GM10248 (cell line): ENCODE measurements around the gene NFE2L2.

Source experiments
- CTCF ChIA-PET: fragments of 300-600 bp; sonication (Branson Sonifier 250); formaldehyde crosslinking; extraction: SDS; loops from one replicate; lab custom pipeline; 2021; ENCODE audit warnings: antibody characterized with exemption; lab: Yijun Ruan, JAX
- POLR2A ChIA-PET: fragments of 350-650 bp; sonication (Branson Sonifier 250); formaldehyde crosslinking; extraction: SDS; loops from one replicate; lab custom pipeline; 2020; ENCODE audit warnings: antibody characterized with exemption; lab: Yijun Ruan, JAX
- DNase-seq: peaks from one replicate; pipeline ENCODE4 v3.0.0; 2012; ENCODE audit errors: extremely low spot score
- TF ChIP-seq, protein P1 (sequence below): IDR thresholded peaks from 2 replicates; pipeline ENCODE4 v1.5.1; 2012; ENCODE audit warnings: mild to moderate bottlenecking, low read depth; ENCODE audit errors: extremely low read depth, missing control alignments, control extremely low read depth

The NFE2L2 gene

DNA sequence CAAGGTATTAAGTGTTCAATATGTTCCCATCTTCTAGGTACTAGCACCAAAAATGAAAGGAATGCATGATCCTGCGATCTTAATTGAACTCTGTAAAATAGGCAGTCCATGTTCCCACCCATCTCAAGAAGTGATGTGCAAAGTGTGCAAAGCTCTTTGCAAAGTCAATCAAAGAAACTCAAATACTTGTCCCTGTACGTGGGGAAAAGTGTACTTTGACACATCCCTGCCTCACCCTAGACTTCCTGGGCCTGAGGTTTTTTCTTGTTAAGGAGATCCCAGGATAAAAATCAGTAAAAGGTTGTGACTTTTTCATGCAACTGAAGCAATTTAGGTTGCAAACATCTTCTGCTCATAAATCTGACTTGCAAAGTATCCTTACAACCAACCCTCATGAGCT lies 26.6 kb downstream of the NFE2L2 start:
- TF ChIP-seq, protein P1, sequence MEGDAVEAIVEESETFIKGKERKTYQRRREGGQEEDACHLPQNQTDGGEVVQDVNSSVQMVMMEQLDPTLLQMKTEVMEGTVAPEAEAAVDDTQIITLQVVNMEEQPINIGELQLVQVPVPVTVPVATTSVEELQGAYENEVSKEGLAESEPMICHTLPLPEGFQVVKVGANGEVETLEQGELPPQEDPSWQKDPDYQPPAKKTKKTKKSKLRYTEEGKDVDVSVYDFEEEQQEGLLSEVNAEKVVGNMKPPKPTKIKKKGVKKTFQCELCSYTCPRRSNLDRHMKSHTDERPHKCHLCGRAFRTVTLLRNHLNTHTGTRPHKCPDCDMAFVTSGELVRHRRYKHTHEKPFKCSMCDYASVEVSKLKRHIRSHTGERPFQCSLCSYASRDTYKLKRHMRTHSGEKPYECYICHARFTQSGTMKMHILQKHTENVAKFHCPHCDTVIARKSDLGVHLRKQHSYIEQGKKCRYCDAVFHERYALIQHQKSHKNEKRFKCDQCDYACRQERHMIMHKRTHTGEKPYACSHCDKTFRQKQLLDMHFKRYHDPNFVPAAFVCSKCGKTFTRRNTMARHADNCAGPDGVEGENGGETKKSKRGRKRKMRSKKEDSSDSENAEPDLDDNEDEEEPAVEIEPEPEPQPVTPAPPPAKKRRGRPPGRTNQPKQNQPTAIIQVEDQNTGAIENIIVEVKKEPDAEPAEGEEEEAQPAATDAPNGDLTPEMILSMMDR, result no peak
- ChIA-PET POLR2A (interaction anchor here (1.1 kb wide), 1 partner anchor 25 kb away, joined by 4 read pairs; the partner anchor contains the start of gene HNRNPA3), CTCF (interaction anchor here (0.7 to 1.6 kb wide), 8 partner anchors 10 to 76 kb away, joined by 3 to 4 read pairs (median 3); no protein-coding TSS in a partner anchor)
- DNase-seq, result no peak

GRCh38 chr2:177235855-177236437 lies 28.6 kb downstream of the NFE2L2 start:
- ChIA-PET CTCF (interaction anchor here (0.9 to 1.5 kb wide), 3 partner anchors 10 to 17 kb away, joined by 3 read pairs; no protein-coding TSS in a partner anchor), POLR2A (interaction anchor here (0.7 to 1.2 kb wide), 2 partner anchors 12 to 38 kb away, joined by 3 to 4 read pairs; no protein-coding TSS in a partner anchor)
- DNase-seq, result no peak
- TF ChIP-seq, protein P1, result no peak

- ChIA-PET POLR2A (no interaction called here), CTCF (interaction anchor here (0.9 to 1.6 kb wide), 3 partner anchors 9 to 30 kb away, joined by 4 to 7 read pairs (median 5); partner anchors contain the start of gene NFE2L2)
- TF ChIP-seq, protein P1, result no peak
- DNase-seq, result no peak
Measured at GRCh38 chr2:177234267-177234666, 30.3 kb downstream of the NFE2L2 start.

DNA sequence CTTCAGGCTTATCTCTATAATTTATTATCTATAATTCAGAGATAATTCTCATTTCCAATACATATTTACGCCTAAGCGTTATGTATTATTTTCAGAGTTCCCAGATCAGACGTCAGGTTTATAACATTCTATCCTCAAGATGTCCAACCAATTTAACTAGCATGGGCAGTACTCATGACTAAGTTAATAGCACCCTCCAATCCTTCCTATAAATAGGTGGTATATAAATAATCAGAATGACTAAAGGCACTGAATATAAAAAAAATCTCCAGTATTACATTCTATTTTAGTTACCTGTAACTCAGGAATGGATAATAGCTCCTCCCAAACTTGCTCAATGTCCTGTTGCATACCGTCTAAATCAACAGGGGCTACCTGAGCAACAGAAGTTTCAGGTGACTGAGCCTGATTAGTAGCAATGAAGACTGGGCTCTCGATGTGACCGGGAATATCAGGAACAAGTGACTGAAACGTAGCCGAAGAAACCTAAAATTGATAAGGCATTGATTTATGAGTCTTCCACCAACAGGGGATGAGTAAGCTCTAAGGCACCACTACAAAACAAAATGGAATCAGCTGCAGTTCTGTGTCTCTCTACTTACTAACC lies 32.3 kb downstream of the NFE2L2 start:
- ChIA-PET POLR2A (no interaction called here), CTCF (interaction anchor here (1.1 to 1.8 kb wide), 4 partner anchors 14 to 67 kb away, joined by 4 to 7 read pairs (median 4); no protein-coding TSS in a partner anchor)
- TF ChIP-seq, protein P1, result no peak
- DNase-seq, result no peak

DNA sequence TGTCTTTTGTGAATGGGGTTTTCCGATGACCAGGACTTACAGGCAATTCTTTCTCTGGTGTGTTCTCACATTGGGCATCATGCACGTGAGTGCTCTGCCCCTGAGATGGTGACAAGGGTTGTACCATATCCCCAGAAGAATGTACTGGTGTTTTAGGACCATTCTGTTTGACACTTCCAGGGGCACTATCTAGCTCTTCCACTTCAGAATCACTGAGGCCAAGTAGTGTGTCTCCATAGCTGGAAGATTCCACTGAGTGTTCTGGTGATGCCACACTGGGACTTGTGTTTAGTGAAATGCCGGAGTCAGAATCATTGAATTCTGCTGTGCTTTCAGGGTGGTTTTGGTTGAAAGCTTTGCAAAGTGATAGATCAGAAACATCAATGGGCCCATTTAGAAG lies 33.3 kb downstream of the NFE2L2 start:
- TF ChIP-seq, protein P1, result no peak
- ChIA-PET CTCF (interaction anchor here (0.7 to 1.8 kb wide), 9 partner anchors 10 to 184 kb away, joined by 3 to 7 read pairs (median 4); no protein-coding TSS in a partner anchor), POLR2A (no interaction called here)
- DNase-seq, result no peak

GRCh38 chr2:177229442-177230242 lies 34.9 kb downstream of the NFE2L2 start:
- ChIA-PET CTCF (interaction anchor here (0.9 to 2.1 kb wide), 5 partner anchors 10 to 65 kb away, joined by 3 to 7 read pairs (median 4); no protein-coding TSS in a partner anchor), POLR2A (interaction anchor here (1.4 kb wide), 1 partner anchor 35 kb away, joined by 4 read pairs; the partner anchor contains the start of gene NFE2L2)
- no peak for DNase-seq
- TF ChIP-seq, protein P1, result no peak
